HK-2 (cell line): ENCODE data around the gene PNLIPRP3.

Experiments used
- DNase-seq: peaks from one replicate; pipeline ENCODE4 v3.0.0-alpha.2; 2018; ENCODE audit not compliant: unreplicated experiment

PNLIPRP3 gene

DNA sequence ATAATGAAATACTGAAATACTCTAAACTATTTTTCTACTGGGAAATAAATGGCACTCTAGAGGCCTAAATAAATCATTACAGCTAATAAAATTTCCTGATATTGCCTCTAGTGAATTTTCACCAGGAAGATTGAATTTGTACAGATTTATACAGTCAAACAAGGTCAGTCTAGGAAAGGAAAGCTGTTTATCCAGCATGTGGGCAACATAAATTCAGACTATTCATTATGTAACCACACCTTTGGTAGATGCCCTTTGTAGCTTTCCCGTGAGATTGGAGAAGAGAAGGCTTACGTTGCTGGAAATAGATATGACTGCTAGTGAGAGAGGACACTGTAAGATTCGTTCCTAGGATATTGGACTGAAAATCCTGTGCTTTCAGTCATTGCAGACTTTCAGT is 82.9 kb downstream of the PNLIPRP3 start:
- DNase-seq, result no peak

- DNase-seq, result no peak
Measured at GRCh38 chr10:116511365-116511764, 83.7 kb downstream of the PNLIPRP3 start.

GRCh38 chr10:116521424-116522290 is 94.0 kb downstream of the PNLIPRP3 start:
- DNase-seq, result no peak

DNA sequence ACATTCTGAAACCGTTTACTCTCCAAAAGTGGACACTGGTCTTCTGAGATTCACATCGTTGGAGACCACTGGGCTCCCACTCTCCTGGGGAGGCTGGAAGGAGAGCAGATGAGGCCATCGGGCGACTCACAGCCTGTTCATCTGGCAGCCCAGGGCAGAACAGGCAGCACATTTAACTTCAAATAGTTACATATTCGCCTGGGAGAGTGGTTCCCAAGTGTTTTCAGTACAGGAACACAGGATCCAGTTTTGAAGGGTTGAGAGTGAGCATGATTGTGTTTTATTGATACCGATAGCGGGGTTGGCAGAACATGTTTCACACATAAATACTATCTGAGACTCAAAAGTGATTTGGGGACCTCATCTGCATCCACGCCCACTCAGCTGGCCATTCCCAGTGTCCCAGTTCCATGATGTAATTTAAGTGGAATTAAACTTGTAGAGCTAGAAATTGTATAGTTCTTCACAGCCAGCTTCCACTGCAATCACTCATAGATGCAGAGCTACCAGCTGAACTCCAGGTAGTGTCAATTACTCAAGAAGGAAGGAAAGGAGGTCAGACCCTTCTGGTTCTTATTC is 95.2 kb downstream of the PNLIPRP3 start:
- no peak for DNase-seq

GRCh38 chr10:116524736-116525135 is 97.1 kb downstream of the PNLIPRP3 start:
- no peak for DNase-seq

DNA sequence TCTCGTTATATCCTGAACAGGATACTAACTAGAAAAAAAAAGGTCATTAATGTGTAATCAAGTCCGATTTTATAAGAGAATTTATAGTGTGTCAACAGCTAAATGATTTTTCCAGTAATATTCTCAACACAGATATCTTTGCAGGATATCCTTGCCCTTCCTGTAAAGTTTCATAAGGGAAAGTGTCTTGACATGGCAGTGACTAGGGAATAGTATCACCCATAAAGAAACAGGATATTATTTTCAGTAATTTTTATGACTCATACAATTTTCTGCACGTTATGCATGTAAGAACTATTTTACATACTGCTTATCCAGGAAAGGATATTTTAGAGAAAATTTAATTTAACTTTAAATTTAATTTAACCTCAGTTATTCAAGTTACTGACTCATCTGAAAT is 98.6 kb downstream of the PNLIPRP3 start:
- no peak for DNase-seq
